PC-9 (cell line): ENCODE measurements around the gene COL4A2.

ENCODE experiments used
- CTCF ChIP-seq: fragments of 200-600 bp; sonication (generic); conservative IDR thresholded peaks from 2 replicates; pipeline ENCODE4 v1.6.1; 2017; ENCODE audit warnings: mixed run types, antibody characterized with exemption, mild to moderate bottlenecking, moderate library complexity
- EZH2 ChIP-seq: fragments of 200-600 bp; sonication (generic); IDR thresholded peaks from 2 replicates; pipeline ENCODE4 v1.8.0; 2017; ENCODE audit warnings: antibody characterized with exemption, low read depth

- no peak for TF ChIP-seq CTCF
- no peak for TF ChIP-seq EZH2
These were observed 5.2 kb upstream of the COL4A2 start for GRCh38 chr13:110301606-110302553.
